Ascending aorta (tissue), 2 donors: Measurements from ENCODE around the gene NLRP2B. TPM values are rescaled to one million over a fixed set of nuclear protein-coding genes. Genes with fewer than 3 reads are reported as not detected.

Experiments
- DNase-seq, 2 donors: peaks; one replicate each; pipeline ENCODE4 v3.0.0-alpha.2; 2019; ENCODE audit warnings: low spot score in 2 of 2
- H3K27ac ChIP-seq, 2 donors: fragments of 200-600 bp; sonication (generic); one replicate each; pipeline ENCODE4 v1.5.1; 2016 to 2017; ENCODE audit warnings: mild to moderate bottlenecking in 1 of 2
- H3K27me3 ChIP-seq: fragments of 200-600 bp; sonication (generic); one replicate; pipeline ENCODE4 v1.5.1; 2017
- H3K36me3 ChIP-seq, 2 donors: fragments of 200-600 bp; sonication (generic); one replicate each; pipeline ENCODE4 v1.5.1; 2016
- H3K4me1 ChIP-seq, 2 donors: fragments of 200-600 bp; sonication (generic); one replicate each; pipeline ENCODE4 v1.5.1; 2016 to 2017; ENCODE audit warnings: mild to moderate bottlenecking in 1 of 2
- H3K4me3 ChIP-seq, 2 donors: fragments of 200-600 bp; sonication (generic); one replicate each; pipeline ENCODE4 v1.5.1; 2016 to 2017; ENCODE audit warnings: mild to moderate bottlenecking in 1 of 2
- H3K9me3 ChIP-seq, 2 donors: fragments of 200-600 bp; sonication (generic); one replicate each; pipeline ENCODE4 v1.5.1; 2016
- CTCF ChIP-seq, 3 experiments: fragments of 200-600 bp in 2 of 3; fragments of 450-650 bp in 1 of 3; sonication (generic) in 2 of 3; IDR thresholded peaks; one replicate each; pipeline ENCODE4 v1.5.1; 2016 to 2019; ENCODE audit warnings: antibody characterized with exemption in 3 of 3, mild to moderate bottlenecking in 1 of 3, moderate library complexity in 1 of 3
- intact Hi-C: fragments of 100-400 bp; cut with DNase I; formaldehyde crosslinking; loops from one replicate; pipeline ENCODE4 v1.15.1; 2023
- total RNA-seq: library from RNA; depleted of rRNA; stranded (reverse); fragments of >200 nt; gene quantifications from one replicate; pipeline ENCODE4 v1.1.0, GENCODE V29; 2016

NLRP2B gene
- total RNA-seq, 1 donor from 2014 or later, result not detected

- Histone ChIP-seq H3K4me1 (no peaks in the 10 kb centered on the region), H3K4me3 (no peak overlapping the region), H3K27ac (no peak overlapping the region), H3K9me3 (peaks cover 0 to 10% of the 10 kb centered on the region in 2 donors), H3K27me3 (no peaks in the 10 kb centered on the region), H3K36me3 (no peaks in the 10 kb centered on the region)
- no peak for DNase-seq
- no peak for TF ChIP-seq CTCF (IDR thresholded peaks at IDR 0.05)
- intact Hi-C loops, result no loop called here
Measured at GRCh38 chrX:57674861-57675260, 5.2 kb downstream of the NLRP2B start.

- no peaks in the 10 kb centered on the region for H3K36me3 ChIP-seq
- no peak overlapping the region for H3K27ac ChIP-seq
- TF ChIP-seq CTCF (IDR thresholded peaks at IDR 0.05), result no peak
- peaks cover 0 to 10% of the 10 kb centered on the region in 2 donors for H3K9me3 ChIP-seq
- H3K4me1 ChIP-seq, result no peaks in the 10 kb centered on the region
- no peaks in the 10 kb centered on the region for H3K27me3 ChIP-seq
- no peak overlapping the region for H3K4me3 ChIP-seq
- DNase-seq, result no peak
- intact Hi-C loops, result no loop called here
Measured at GRCh38 chrX:57669961-57670360, 10.1 kb downstream of the NLRP2B start.

GRCh38 chrX:57667010-57667409, 13.1 kb downstream of the NLRP2B start:
- intact Hi-C loops, result no loop called here
- no peak overlapping the region for H3K4me3 ChIP-seq
- no peak overlapping the region for H3K27ac ChIP-seq
- no peak for DNase-seq
- no peaks in the 10 kb centered on the region for H3K36me3 ChIP-seq
- TF ChIP-seq CTCF (IDR thresholded peaks at IDR 0.05), result no peak
- H3K27me3 ChIP-seq, result no peaks in the 10 kb centered on the region
- H3K9me3 ChIP-seq, result peaks cover 0 to 13% of the 10 kb centered on the region in 2 donors
- H3K4me1 ChIP-seq, result no peaks in the 10 kb centered on the region

- no peak overlapping the region for H3K27ac ChIP-seq
- H3K36me3 ChIP-seq, result no peaks in the 10 kb centered on the region
- intact Hi-C loops, result no loop called here
- H3K4me3 ChIP-seq, result no peak overlapping the region
- no peak for DNase-seq
- peaks cover 0 to 14% of the 10 kb centered on the region in 2 donors for H3K9me3 ChIP-seq
- H3K27me3 ChIP-seq, result no peaks in the 10 kb centered on the region
- TF ChIP-seq CTCF (IDR thresholded peaks at IDR 0.05), result no peak
- H3K4me1 ChIP-seq, result no peaks in the 10 kb centered on the region
Measured at GRCh38 chrX:57655065-57655464, 25.0 kb downstream of the NLRP2B start.

GRCh38 chrX:57652705-57653104, 27.4 kb downstream of the NLRP2B start:
- H3K36me3 ChIP-seq, result no peaks in the 10 kb centered on the region
- no peak overlapping the region for H3K27ac ChIP-seq
- intact Hi-C loops, result no loop called here
- H3K9me3 ChIP-seq, result peaks cover 0 to 14% of the 10 kb centered on the region in 2 donors
- H3K4me1 ChIP-seq, result no peaks in the 10 kb centered on the region
- H3K4me3 ChIP-seq, result no peak overlapping the region
- TF ChIP-seq CTCF (IDR thresholded peaks at IDR 0.05), result no peak
- DNase-seq, result no peak
- H3K27me3 ChIP-seq, result no peaks in the 10 kb centered on the region
